K562 (cell line): Measurements from ENCODE around the gene SERTAD1. TPM values are rescaled to one million over a fixed set of nuclear protein-coding genes. Genes with fewer than 3 reads are reported as not detected.
"Not testable (repeated sequence)": the region's sequence is repeated elsewhere in the genome, so short reads cannot be mapped to it uniquely, and the experiment has no call there.

ENCODE experiments used
- ATAC-seq: fragments of 200-7000 bp; cut with Tn5 transposase; 3 replicates; pipeline ENCODE4 v1.9.1; 2020; ENCODE audit warnings: moderate library complexity
- BruUV-seq: library from RNA; stranded (reverse); fragments of 400-500 nt; replicated peaks from 2 replicates; lab custom pipeline; 2021; lab: Mats Ljungman, UMichigan
- CTCF ChIA-PET: fragments of 300-600 bp; formaldehyde crosslinking; extraction: SDS; loops from one replicate; lab custom pipeline; 2021; ENCODE audit warnings: low intra/inter-chr PET ratio; lab: Yijun Ruan, JAX
- POLR2A ChIA-PET: fragments of 300-600, 350-650 bp; sonication (Branson Sonifier 250); formaldehyde crosslinking; extraction: SDS; loops from one replicate; lab custom pipeline; 2021; ENCODE audit warnings: antibody characterized with exemption, inconsistent platforms; lab: Yijun Ruan, JAX
- DNase-seq, 4 experiments: peaks; one replicate each; pipeline versions ENCODE4 v3.0.0 to v3.0.0-alpha.2; 2011 to 2018; ENCODE audit warnings: low spot score in 3 of 4, mixed read lengths in 3 of 4; ENCODE audit errors: extremely low read depth in 1 of 4
- FAIRE-seq: peaks from 2 replicates; lab custom pipeline; 2011; peaks lifted over from hg19 to GRCh38; lab: Jason Lieb, UNC
- H2AFZ ChIP-seq: 2 replicates; pipeline ENCODE4 v1.6.0; 2011; ENCODE audit warnings: low read depth, low read length, control low read depth, inconsistent platforms
- H3K27ac ChIP-seq: fragments of 200-600 bp; 3 replicates; pipeline ENCODE4 v1.8.0; 2011; ENCODE audit warnings: low read depth, mild to moderate bottlenecking, control low read depth, inconsistent platforms, low read length, moderate library complexity, mixed read lengths; ENCODE audit errors: extremely low read depth
- H3K27me3 ChIP-seq, 2 experiments: fragments of 300-600 bp in 1 of 2; 2 replicates in 1 of 2; 3 replicates in 1 of 2; pipeline versions ENCODE4 v1.6.0 to v1.8.0; 2011; ENCODE audit warnings: inconsistent platforms in 2 of 2, low read length in 2 of 2, mild to moderate bottlenecking in 1 of 2, mixed read lengths in 1 of 2, moderate library complexity in 1 of 2; ENCODE audit not compliant: control insufficient read depth in 2 of 2, insufficient read depth in 2 of 2
- H3K36me3 ChIP-seq: fragments of 300-600 bp; 3 replicates; pipeline ENCODE4 v1.8.0; 2011; ENCODE audit warnings: mild to moderate bottlenecking, low read length, inconsistent platforms; ENCODE audit not compliant: control insufficient read depth, insufficient read depth
- H3K4me1 ChIP-seq, 2 experiments: fragments of 200-600 bp in 1 of 2; replicated peaks in 1 of 2; 2 replicates in 1 of 2; 3 replicates in 1 of 2; pipeline versions ENCODE4 v1.5.1 to v1.8.0; 2011; ENCODE audit warnings: inconsistent platforms in 2 of 2, low read length in 2 of 2, mild to moderate bottlenecking in 1 of 2, mixed read lengths in 1 of 2, moderate library complexity in 1 of 2; ENCODE audit not compliant: control insufficient read depth in 2 of 2, insufficient read depth in 2 of 2
- H3K4me2 ChIP-seq: 2 replicates; pipeline ENCODE4 v1.6.1; 2011; ENCODE audit warnings: low read length, control low read depth, inconsistent platforms, mixed read lengths; ENCODE audit not compliant: insufficient read depth
- H3K4me3 ChIP-seq: fragments of 200-600 bp; sonication (generic), shearing (Covaris generic); 2 replicates; pipeline ENCODE4 v1.5.1; 2016; ENCODE audit warnings: control low read depth, inconsistent platforms
- H3K79me2 ChIP-seq: fragments of 200-600 bp; 3 replicates; pipeline ENCODE4 v1.8.0; 2011; ENCODE audit warnings: low read length, inconsistent platforms; ENCODE audit not compliant: control insufficient read depth, insufficient read depth
- H3K9ac ChIP-seq, 2 experiments: 2 replicates each; pipeline versions ENCODE4 v1.6.0 to v1.6.1; 2011; ENCODE audit warnings: low read depth in 2 of 2, low read length in 2 of 2, control low read depth in 1 of 2, inconsistent platforms in 1 of 2, mild to moderate bottlenecking in 1 of 2, mixed read lengths in 1 of 2; ENCODE audit not compliant: insufficient read depth in 1 of 2
- H3K9me1 ChIP-seq: one replicate; pipeline ENCODE4 v1.6.0; 2011; ENCODE audit warnings: inconsistent platforms, mild to moderate bottlenecking, low read length, moderate library complexity; ENCODE audit not compliant: control insufficient read depth, insufficient read depth
- H3K9me3 ChIP-seq: replicated peaks from 2 replicates; pipeline ENCODE4 v1.5.1; 2011; ENCODE audit warnings: low read depth, low read length, inconsistent platforms; ENCODE audit not compliant: control insufficient read depth, insufficient read depth
- H4K20me1 ChIP-seq: replicated peaks from 2 replicates; pipeline ENCODE4 v1.6.1; 2011; ENCODE audit warnings: low read length, inconsistent platforms, mixed read lengths; ENCODE audit not compliant: control insufficient read depth, insufficient read depth
- ZKSCAN1 ChIP-seq: fragments of 150-350 bp; IDR thresholded peaks from 2 replicates; pipeline ENCODE4 v1.6.1; 2016; ENCODE audit warnings: low read depth, low read length
- ZNF121 ChIP-seq: sonication (generic); formaldehyde crosslinking; conservative IDR thresholded peaks from 2 replicates; pipeline ENCODE4 v1.8.0; 2022; ENCODE audit warnings: missing genetic modification reagents
- ZNF232 ChIP-seq: sonication (generic); formaldehyde crosslinking; IDR thresholded peaks from 2 replicates; pipeline ENCODE4 v1.8.0; 2022; ENCODE audit warnings: mild to moderate bottlenecking, missing genetic modification reagents
- WGBS: fragments of 100-300 bp; shearing (Covaris generic); methylation state at CpG from one replicate; pipeline ENCODE4 v1.1.6; 2016; ENCODE audit warnings: low coverage, mixed read lengths; ENCODE audit not compliant: insufficient coverage; ENCODE audit errors: missing lambda C conversion rate; 5-methylcytosine and 5-hydroxymethylcytosine counted together
- in situ Hi-C: fragments of 300-500 bp; cut with MboI; formaldehyde crosslinking; loops from 4 replicates; pipeline ENCODE4 v1.15.0; 2018; ENCODE audit warnings: inconsistent platforms, mixed read lengths
- intact Hi-C: fragments of 100-400 bp; cut with micrococcal nuclease; formaldehyde crosslinking; loops from 2 replicates; pipeline ENCODE4 v1.14.2; 2022
- polyA plus RNA-seq, 8 experiments: library from polyadenylated mRNA; depleted of rRNA in 4 of 8; stranded (reverse) in 5 of 8; unstranded in 3 of 8; fragments of >200 nt; fragmentation: Nextera tagmentation in 2 of 8; fragmentation: Illumina TruSeq in 1 of 8; extraction: Ambion mirVana in 2 of 8; extraction: Trizol in 1 of 8; gene quantifications; 2 replicates each; pipeline versions ENCODE4 v1.2.1 to v1.2.3, GENCODE V29; 2011 to 2014; ENCODE audit warnings: inconsistent platforms in 1 of 8, missing spikeins in 1 of 8
- total RNA-seq, 7 experiments: library from RNA; depleted of rRNA in 6 of 7; stranded (reverse); fragments of >200 nt in 6 of 7; fragmentation: Illumina TruSeq in 2 of 7; extraction: Trizol in 2 of 7; gene quantifications; 2 replicates each; pipeline versions ENCODE4 v1.2.1 to v1.2.3, GENCODE V29; 2011 to 2021; ENCODE audit warnings: low replicate concordance in 1 of 7

Gene SERTAD1
- total and polyA plus RNA-seq, 9 of the 15 experiments (the other 6 are each of a cell fraction or from before 2014, with no cell fraction given) = 0.15 to 8.7 (median 4.9) TPM

DNA sequence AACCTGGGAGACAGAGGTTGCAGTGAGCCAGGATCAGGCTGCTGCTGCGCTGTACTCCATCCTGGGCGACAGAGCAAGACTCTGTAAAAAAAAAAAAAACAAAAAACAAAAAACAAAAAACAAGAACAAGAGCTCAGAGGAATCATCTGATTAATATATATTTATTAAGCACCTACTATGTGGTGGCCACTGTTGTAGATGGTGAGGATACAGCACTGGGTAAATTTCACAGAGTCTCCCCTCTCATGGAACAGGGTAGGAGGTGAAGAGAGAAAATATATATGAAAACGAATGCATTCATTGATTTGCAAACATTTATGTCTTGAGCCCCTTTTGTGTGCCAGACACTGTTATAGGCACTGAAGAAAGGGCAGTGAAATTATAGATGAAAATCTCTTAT lies 5.9 kb upstream of the SERTAD1 start:
- BruUV-seq = no TSS peak
- no peak overlapping the region for H3K4me3 ChIP-seq
- H3K4me2 ChIP-seq = no peak overlapping the region
- no peak for FAIRE-seq
- no peaks in the 10 kb centered on the region for H3K9me3 ChIP-seq
- in situ Hi-C loops = no loop called here
- H4K20me1 ChIP-seq = no peaks in the 10 kb centered on the region
- TF ChIP-seq ZKSCAN1 (peak; percentile 67; the same call in 1 of the 2 replicates), ZNF232 (CRISPR knock-in tag) (no peak)
- TF ChIP-seq, all 486 proteins: peak for 1
- no peaks in the 10 kb centered on the region for H3K9me1 ChIP-seq
- ChIA-PET CTCF (no interaction called here), POLR2A (interaction anchor here (2.5 kb wide), 1 partner anchor 32 kb away, joined by 10 read pairs; no protein-coding TSS in a partner anchor)
- no peak for ATAC-seq
- no peaks in the 10 kb centered on the region for H3K36me3 ChIP-seq
- peak overlapping the region in 1 of 2 experiments; percentile 86; a peak in 2 of 4 replicates for H3K9ac ChIP-seq
- no peak overlapping the region for H2AFZ ChIP-seq
- H3K27ac ChIP-seq = 0 out of 3 replicates have a peak overlapping the region, but pooled peaks have one; percentile 6
- peaks cover 12 to 45% of the 10 kb centered on the region in 2 experiments for H3K4me1 ChIP-seq
- H3K27me3 ChIP-seq = no peaks in the 10 kb centered on the region
- intact Hi-C loops = no loop called here
- H3K79me2 ChIP-seq = peaks cover 3% of the 10 kb centered on the region; the same call in 1 of the 3 replicates
- WGBS = 72% methylated on average over 3 of the region's 3 CpGs
- no peak for DNase-seq

DNA sequence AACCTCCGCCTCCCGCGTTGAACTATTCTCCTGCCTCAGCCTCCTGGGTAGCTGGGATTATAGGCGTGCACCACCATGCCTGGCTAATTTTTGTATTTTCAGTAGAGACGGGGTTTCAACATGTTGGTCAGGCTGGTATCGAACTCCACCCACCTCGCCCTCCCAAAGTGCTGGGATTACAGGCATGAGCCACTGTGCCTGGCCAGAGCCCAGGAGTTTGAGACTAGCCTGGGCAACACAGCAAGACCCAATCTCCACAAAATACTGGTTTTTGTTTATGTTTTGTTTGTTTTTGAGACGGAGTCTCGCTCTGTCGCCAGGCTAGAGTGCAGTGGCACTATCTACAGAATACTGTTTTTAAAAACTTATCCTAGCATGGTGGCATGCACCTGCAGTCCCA lies 4.5 kb upstream of the SERTAD1 start:
- in situ Hi-C loops = not testable (repeated sequence)

More for the DNA sequence above, 4.5 kb upstream of the SERTAD1 start:
- intact Hi-C loops, H2AFZ ChIP-seq, FAIRE-seq, BruUV-seq, H3K27me3 ChIP-seq, H3K27ac ChIP-seq, H3K36me3 ChIP-seq, H3K4me3 ChIP-seq, H3K9ac ChIP-seq, POLR2A ChIA-PET, H3K9me3 ChIP-seq, CTCF ChIA-PET, DNase-seq, H4K20me1 ChIP-seq: not testable (repeated sequence)
- 94% methylated on average over 10 of the region's 10 CpGs for WGBS
- peaks cover 10 to 40% of the 10 kb centered on the region in 2 experiments; a peak in 4 of 5 replicates for H3K4me1 ChIP-seq
- 0 out of 2 replicates have a peak, but pooled peaks have one; percentile 45 for TF ChIP-seq ZNF121 (CRISPR knock-in tag)
- TF ChIP-seq, all 486 proteins: peak for 1; not testable (repeated sequence) for 485
- not testable (repeated sequence) for H3K4me2 ChIP-seq, ATAC-seq, H3K9me1 ChIP-seq, H3K79me2 ChIP-seq
